Cardiac muscle cell (in vitro differentiated cells and primary cell): Measurements from ENCODE around the gene WFS1. TPM values are rescaled to one million over a fixed set of nuclear protein-coding genes. Genes with fewer than 3 reads are reported as not detected.

Source experiments
- DNase-seq, 2 donors: peaks; one replicate each; pipeline versions ENCODE4 v3.0.0 to v3.0.0-alpha.2; 2010 to 2017; ENCODE audit warnings: low read depth in 1 of 2, low spot score in 1 of 2
- H3K27ac ChIP-seq: fragments of 200-600 bp; sonication (generic); 2 replicates; pipeline ENCODE4 v1.5.1; 2016
- H3K27me3 ChIP-seq: fragments of 200-600 bp; sonication (generic); 2 replicates; pipeline ENCODE4 v1.6.0; 2016; ENCODE audit warnings: control low read depth
- H3K36me3 ChIP-seq: fragments of 200-600 bp; sonication (generic); 2 replicates; pipeline ENCODE4 v1.5.1; 2016; ENCODE audit warnings: control low read depth
- H3K4me1 ChIP-seq: fragments of 200-600 bp; sonication (generic); 2 replicates; pipeline ENCODE4 v1.8.1; 2017; ENCODE audit warnings: low read depth, mild to moderate bottlenecking, mixed run types
- H3K4me3 ChIP-seq: fragments of 200-600 bp; sonication (generic); 2 replicates; pipeline ENCODE4 v1.5.1; 2016; ENCODE audit warnings: mild to moderate bottlenecking
- H3K9me3 ChIP-seq: fragments of 200-600 bp; sonication (generic); 2 replicates; pipeline ENCODE4 v1.5.1; 2017; ENCODE audit warnings: low read depth, mild to moderate bottlenecking, control low read depth
- CTCF ChIP-seq: IDR thresholded peaks from 2 replicates; pipeline ENCODE4 v1.5.1; 2012; ENCODE audit warnings: low read depth, mild to moderate bottlenecking, low read length
- polyA plus RNA-seq: library from polyadenylated mRNA; unstranded; fragments of >200 nt; fragmentation: Nextera tagmentation; extraction: Ambion mirVana; gene quantifications from 2 replicates; pipeline ENCODE4 v1.2.1, GENCODE V29; 2016
- total RNA-seq: library from RNA; depleted of rRNA; stranded (reverse); fragments of >200 nt; gene quantifications from 2 replicates; pipeline ENCODE4 v1.2.3, GENCODE V29; 2016

The WFS1 gene
- total and polyA plus RNA-seq, 2 experiments from 2014 or later, result 29.0 to 30.4 TPM

GRCh38 chr4:6229671-6230501 is 39.8 kb upstream of the WFS1 start:
- no peaks in the 10 kb centered on the region for H3K4me1 ChIP-seq
- H3K4me3 ChIP-seq, result no peak overlapping the region
- H3K36me3 ChIP-seq, result no peaks in the 10 kb centered on the region
- H3K9me3 ChIP-seq, result no peaks in the 10 kb centered on the region
- no peak for DNase-seq
- no peak for TF ChIP-seq CTCF
- no peak overlapping the region for H3K27ac ChIP-seq
- H3K27me3 ChIP-seq, result no peaks in the 10 kb centered on the region

- H3K36me3 ChIP-seq, result no peaks in the 10 kb centered on the region
- H3K4me3 ChIP-seq, result no peak overlapping the region
- DNase-seq, result no peak
- no peaks in the 10 kb centered on the region for H3K9me3 ChIP-seq
- no peaks in the 10 kb centered on the region for H3K4me1 ChIP-seq
- no peak for TF ChIP-seq CTCF
- H3K27me3 ChIP-seq, result no peaks in the 10 kb centered on the region
- H3K27ac ChIP-seq, result no peak overlapping the region
Observed at GRCh38 chr4:6230502-6230785, 39.2 kb upstream of the WFS1 start.

GRCh38 chr4:6230827-6231662 is 38.6 kb upstream of the WFS1 start:
- no peak overlapping the region for H3K27ac ChIP-seq
- no peak for DNase-seq

GRCh38 chr4:6231663-6232165 is 37.9 kb upstream of the WFS1 start:
- no peak for DNase-seq
- no peaks in the 10 kb centered on the region for H3K27me3 ChIP-seq
- H3K27ac ChIP-seq, result no peak overlapping the region
- TF ChIP-seq CTCF, result no peak
- no peaks in the 10 kb centered on the region for H3K9me3 ChIP-seq
- no peaks in the 10 kb centered on the region for H3K4me1 ChIP-seq
- H3K36me3 ChIP-seq, result no peaks in the 10 kb centered on the region
- no peak overlapping the region for H3K4me3 ChIP-seq

More at GRCh38 chr4:6230827-6231662, 38.6 kb upstream of the WFS1 start:
- Histone ChIP-seq H3K36me3 (no peaks in the 10 kb centered on the region), H3K27me3 (no peaks in the 10 kb centered on the region), H3K4me3 (no peak overlapping the region), H3K4me1 (no peaks in the 10 kb centered on the region), H3K9me3 (no peaks in the 10 kb centered on the region)
- no peak for TF ChIP-seq CTCF

- H3K36me3 ChIP-seq, result no peaks in the 10 kb centered on the region
- TF ChIP-seq CTCF, result no peak
- H3K4me3 ChIP-seq, result no peak overlapping the region
- H3K27me3 ChIP-seq, result no peaks in the 10 kb centered on the region
- no peak for DNase-seq
- no peaks in the 10 kb centered on the region for H3K9me3 ChIP-seq
- no peak overlapping the region for H3K27ac ChIP-seq
- no peaks in the 10 kb centered on the region for H3K4me1 ChIP-seq
Observed at GRCh38 chr4:6232836-6233785, 36.5 kb upstream of the WFS1 start.
